NCI-H128 (cell line): ENCODE measurements around the gene AUTS2.

Experiments
- DNase-seq: peaks from one replicate; lab custom pipeline; 2025; ENCODE audit not compliant: unreplicated experiment; lab: John Stamatoyannopoulos, UW

The AUTS2 gene

DNA sequence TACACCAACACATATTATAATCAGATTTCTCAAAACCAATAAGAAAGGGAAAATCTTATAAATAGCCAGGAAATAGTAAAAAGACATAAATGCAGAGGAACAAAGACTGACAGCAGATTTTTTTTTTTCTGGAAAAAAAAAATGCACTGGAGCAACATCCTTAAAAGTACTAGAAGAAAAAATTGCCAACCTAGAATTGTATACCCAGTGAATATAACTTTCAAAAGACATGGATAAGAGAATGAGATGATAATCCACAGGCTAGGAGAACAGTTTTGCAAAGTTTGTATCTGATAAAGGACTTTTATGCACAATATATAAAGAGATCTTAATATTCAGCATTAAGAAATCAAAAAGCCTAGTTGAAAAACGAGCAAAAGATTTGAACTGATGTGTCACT is 554.0 kb downstream of the AUTS2 start:
- DNase-seq = no peak

DNA sequence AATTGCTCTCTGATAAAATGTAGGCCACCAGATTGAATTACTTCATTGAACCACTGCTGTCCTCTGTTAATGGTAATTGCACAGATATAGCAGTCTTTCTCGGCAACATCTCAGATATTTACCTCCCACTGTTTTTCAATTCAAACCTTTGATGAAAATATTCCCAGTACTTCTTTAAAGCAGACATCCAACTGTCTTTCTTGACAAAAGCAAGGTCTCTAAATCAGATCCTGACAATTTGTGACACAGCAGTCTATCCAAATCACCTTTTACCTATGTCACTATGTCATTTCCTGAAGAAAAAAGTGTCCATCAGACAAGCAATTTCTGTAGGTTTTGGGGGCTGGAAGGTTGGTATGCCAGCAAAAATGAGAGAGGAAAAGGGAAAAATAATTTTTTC is 555.7 kb downstream of the AUTS2 start:
- no peak for DNase-seq

DNA sequence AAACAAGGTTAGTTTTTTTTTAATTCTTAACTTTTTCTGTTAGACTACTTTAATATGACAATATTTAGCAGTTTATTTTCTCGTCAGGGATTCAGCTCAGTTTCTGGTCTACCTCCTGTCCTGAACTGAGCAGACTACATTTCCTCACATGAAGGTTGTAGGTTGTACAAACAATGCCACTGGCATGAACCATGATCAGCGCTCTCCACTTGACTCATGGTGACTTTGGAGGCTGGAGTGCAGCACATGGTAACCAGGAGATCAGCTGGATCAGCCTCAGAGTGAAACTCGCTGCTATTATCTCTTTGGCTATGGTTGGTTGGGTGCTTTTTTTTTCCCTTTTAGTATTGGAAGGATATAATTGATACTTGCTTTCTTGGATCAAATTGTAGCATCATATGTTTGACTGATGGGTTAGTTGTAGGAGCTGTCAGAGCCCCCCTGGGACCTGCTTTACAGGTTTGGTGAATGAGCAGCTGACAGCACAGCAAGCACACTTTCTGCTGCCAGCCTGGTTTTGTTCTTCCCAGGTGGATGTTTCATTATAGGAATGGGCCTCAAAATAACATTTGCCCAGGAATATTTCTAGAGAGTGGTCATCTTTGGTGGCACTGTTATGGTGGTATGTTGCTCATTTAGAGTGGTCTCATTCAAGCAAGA is 556.4 kb downstream of the AUTS2 start:
- DNase-seq = no peak

DNA sequence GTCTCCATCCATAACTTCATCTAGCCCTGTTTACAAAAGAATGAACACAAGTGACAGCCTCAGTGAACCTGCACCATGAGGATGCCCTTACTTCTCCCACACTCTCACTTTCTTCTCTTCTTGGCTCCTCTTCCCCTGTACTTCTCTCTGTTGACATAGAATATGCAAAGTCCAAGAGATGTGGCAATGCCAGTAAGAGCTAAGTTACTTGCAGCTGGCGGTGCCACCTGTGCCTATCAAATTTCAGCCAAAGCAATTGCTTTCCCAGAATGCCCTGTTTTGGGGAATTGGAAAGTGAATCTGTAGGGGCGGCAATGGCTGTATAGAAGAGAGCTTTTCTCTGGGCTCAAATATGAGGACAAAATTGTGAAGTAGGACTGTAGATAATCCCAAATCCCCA is 557.8 kb downstream of the AUTS2 start:
- DNase-seq = no peak

DNA sequence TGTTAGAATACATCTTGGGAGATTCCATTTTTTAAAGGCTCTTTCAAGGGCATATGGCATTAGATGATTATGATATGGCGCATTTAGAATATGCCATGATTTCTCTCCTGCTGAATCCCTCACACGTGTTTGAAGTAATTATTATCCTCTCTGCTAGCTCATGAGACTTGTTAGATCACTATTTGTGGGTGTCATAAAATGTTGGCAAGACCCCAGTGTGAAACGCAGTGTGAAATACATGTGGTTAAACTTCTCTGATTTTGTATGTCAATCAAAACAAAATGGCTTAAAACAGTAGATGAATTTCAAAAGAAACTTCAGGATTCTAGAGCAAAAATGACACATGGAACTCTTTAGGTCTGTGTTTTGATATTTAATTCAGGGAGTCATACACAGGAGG is 560.8 kb downstream of the AUTS2 start:
- DNase-seq = no peak

DNA sequence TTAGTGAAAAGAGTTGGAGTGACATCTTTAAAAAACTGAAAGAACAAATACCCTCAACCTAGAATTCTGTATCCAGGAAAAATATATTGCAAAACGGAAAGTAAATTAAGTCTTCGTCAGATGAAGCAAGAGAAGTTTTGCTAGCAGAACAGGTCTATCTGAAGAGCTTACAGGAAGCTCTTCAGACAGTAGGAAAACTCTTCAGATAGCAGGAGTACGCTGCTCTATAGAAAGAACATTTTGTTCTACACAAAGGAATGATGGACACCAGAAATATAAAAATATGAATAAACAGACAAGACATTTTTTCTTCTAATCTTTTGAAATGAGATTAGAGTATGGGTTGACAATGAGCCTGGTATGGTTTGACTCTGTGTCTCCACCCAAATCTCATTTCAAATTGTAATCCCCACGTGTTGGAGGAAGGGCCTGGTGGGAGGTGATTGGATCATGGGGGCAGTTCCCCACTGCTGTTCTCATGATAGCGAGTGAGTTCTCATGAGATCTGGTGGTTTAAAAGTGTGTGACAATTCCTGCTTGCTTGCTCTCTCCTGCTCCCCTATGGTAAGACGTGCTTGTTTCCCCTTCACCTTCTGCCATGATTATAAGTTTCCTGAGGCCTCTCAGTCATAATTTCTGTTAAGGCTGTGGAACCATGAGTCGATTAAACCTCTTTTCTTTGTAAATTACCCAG is 567.3 kb downstream of the AUTS2 start:
- no peak for DNase-seq

DNA sequence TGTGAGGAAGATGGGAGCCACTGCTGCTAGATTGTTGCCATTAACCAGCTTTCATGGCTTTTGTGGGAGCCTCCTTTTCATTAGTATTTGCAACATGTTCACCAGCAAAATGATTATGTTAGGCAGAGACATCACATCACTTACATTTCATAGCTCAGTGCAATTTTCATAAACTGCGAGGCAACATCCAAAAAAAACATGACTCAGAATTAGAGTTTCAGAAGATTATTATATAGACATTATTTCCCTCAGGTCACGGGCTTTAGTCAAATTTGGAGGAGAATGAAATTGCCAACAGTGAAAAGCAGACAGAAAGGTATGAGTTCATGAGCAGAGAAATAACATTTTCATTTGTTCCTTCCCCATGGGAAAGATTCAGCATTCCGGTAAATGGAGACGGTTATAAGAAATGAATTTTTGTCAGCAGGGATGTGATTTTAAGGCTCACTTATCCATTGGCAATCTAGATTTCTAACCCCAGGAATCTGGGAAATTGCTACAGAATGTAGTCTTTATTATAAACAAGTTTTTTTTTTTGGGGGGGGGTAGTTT is 573.2 kb downstream of the AUTS2 start:
- DNase-seq = no peak

DNA sequence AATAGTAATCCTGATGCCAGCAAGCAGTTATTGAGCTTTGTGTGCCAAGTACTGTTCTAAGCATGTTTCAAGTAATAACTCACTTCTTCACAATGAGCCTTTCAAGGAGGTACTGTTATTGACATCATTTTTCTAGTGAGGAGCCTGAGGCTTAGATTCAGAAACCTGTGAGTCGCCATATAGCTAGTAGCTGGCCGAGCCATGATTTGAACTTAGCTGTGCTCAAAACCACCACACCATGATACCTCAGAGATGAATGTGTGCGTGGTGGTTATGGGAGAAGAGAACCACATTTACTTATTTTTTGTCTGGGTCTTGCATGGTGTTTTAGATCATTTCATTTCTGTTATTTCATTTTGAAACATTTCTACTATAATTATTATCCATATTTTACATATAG is 578.9 kb downstream of the AUTS2 start:
- no peak for DNase-seq

DNA sequence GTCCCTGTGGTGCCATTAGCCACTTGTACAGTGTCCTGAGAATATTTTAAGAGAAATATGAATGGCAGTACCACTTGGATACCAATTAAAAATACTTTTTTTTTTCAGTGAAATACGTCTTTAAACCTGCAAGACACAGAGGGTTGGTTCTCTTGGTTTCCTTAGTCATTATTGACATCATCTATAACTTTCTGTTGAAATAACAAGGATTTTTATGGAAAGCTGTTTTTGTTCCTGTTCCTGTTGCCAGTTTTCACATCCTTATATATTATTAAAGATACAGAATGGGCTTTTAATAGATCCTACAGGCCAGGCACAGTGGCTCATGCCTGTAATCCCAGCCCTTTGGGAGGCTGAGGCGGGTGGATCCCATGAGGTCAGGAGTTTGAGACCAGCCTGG is 579.9 kb downstream of the AUTS2 start:
- no peak for DNase-seq

DNA sequence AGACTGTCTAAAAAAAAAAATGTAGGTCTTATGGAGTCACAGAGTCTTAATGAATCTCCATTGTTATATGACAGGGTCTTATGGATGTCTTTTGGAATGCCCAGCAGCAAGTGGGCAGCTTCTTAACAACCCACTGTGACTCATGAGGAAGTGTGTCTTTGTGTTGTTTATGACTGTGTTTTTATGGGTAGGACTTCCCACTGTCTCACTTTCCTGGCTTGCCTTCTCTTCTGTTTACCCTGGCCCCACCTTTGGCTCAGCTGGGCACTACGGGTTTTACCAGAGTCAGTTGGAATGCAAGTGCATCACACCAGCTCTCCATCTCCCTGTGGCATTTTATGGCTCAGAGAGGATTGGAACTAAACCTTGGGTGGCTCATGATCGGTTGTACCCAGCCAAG is 580.5 kb downstream of the AUTS2 start:
- no peak for DNase-seq

DNA sequence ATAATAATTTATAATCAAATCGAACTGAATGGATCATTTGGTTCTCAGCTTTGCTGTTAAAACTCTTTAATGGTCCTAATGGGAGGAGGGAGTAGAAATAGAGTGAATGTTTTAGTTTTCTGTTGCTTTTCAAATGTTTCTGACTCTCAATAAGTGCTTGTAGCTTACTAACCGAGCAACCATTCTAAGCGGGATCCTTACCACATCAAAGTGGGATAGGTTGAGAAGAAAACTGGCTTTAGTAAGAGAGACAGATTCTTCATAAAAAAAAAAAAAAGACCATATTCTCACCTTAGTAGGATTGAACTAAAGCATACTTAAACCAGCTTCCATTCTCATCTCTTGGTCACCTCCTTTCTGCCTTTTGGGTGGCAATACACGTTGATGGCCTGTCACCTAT is 584.2 kb downstream of the AUTS2 start:
- no peak for DNase-seq

DNA sequence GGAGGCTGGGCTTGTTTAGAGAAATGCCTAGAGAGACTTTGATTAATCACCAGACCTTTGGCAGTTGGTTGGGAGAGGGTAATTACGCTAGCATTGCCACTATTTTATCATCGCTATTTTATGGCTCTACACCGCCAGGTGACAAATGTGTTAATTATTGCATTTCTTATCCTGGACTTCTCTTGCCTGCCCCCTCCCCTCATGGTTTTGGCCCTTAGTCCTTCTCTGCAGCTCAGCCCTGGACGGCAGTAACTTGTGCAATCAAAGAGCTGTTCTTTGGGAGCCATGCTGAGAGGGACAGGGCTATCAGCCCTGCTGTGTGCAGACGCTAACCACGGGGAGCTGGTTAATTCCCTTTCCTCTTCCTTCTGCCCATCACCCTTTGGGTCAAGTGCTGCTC is 585.0 kb downstream of the AUTS2 start:
- DNase-seq = no peak

DNA sequence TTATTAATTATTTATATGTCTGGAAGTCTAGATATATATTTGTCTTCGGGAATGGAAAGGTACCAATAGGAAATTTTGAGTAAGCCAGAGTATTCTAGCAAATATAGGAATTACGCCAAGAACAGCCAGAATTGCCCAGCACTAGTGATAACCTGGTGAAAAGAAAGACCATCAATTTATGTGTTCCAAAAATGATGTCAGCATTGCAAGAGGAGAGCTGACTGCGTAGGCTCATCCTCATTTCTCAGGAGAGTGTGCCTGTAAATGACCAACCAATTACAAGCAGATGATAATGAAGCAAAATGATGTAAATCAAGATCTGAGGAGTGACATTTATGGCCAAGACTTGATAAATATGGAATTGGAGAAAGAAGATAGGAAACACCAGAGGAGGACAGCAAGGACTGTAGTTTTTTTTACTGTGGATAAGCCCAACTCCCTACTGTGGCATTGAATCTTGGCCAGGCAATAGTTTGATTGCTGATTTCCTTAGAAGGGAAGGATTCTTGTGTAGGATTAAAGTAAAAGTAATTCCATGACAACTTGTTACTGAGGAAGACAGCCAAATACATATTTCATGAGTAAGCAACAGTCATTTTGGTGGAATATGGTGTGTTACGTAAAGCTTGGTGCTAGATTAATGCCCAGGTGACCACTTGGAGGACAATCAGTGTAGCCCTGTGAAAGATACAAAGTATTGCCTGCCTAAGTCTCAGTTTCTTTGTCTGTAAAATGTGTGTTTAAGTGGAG is 590.8 kb downstream of the AUTS2 start:
- no peak for DNase-seq

DNA sequence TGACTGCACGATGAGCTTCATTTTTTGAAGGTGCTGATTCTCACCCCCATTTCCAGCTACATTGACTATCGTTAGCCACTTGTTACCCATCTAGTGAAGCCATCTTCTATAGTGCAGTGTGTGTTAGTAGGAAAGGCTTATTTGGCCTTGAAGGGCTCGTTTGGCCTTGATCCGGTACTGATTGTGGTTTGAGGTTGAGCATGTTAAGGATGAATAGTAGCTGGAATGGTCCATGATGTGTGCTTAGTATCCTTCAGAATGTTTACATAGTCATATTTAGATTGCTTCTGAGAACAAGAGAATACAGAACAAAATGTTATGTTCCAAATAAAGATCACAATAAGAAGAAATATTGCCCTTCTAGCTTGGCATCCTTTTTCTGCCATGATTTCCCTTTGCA is 591.5 kb downstream of the AUTS2 start:
- no peak for DNase-seq

DNA sequence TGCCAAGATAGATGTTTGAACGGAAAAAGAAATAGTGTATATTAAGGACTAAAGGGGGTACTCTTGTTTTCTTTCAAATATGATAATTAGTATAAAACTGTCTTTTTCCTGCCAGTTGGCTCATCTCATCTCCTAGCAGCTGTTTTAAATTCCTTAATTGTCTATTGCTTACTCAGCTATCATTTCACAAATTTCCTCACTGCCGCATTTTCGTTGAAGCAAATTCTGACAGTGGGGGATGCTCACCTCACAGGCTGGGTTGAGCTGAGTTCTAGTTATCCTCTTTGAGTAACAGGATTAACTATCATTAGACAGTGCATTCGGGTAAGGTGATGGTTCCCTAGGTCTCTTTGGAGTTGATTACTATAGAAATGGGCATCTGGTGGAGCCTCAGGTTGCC is 592.0 kb downstream of the AUTS2 start:
- no peak for DNase-seq

DNA sequence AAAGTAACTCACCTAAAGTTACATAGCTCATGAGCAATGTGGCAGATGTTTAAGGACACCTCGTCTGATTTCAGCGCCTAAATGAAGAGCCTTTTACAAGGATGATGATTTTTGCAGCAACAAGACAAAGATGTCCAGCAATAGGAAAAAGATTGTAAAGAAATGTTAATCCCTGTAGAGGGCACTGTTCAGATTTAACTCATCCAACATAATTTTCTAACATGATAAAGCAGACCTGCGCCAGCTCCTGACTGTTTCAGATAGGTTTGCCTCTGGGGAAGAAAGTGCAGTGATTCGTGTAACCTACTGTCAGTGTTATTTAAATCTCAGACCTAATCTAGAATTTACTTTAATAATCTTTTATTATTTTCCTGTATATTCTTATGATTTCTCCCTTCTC is 595.2 kb downstream of the AUTS2 start:
- DNase-seq = no peak

DNA sequence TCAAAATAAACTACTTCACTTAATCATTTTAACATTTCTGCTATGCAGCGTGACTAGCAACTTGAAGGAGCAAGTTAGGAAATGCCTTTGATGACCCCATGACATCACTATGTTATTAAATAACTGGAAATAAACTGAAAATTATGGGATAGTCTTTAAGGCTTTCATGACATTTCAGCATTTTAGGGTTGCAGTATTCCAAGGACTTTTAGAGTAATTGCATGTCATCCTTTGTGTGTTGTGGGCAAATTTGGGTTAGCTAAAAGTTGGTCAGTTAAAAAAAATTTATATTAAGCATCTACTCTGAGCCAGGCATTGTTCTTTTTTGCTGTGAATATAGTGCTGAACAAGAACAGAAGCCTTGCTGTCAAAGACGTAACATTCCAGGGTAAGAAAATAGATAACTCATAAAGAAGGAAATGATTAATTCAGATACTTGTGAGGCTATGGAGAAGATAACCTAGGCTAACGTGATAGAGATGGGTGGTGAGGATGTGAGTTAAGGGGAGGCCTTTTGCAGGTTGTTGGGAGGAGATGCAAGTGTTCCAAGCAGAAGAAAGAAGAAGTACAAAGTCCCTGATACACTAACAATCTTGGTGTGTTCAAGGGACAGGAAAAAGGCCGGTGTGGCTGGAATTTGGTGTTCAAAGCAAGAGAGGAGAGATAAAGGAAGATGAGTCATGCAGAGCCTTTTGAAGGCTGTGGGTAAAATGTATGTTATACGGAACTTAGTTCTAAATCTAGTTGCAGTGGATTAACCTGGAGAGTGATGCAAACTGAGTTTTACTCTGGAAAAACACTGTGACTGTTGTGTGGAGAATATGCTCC is 610.2 kb downstream of the AUTS2 start:
- no peak for DNase-seq

DNA sequence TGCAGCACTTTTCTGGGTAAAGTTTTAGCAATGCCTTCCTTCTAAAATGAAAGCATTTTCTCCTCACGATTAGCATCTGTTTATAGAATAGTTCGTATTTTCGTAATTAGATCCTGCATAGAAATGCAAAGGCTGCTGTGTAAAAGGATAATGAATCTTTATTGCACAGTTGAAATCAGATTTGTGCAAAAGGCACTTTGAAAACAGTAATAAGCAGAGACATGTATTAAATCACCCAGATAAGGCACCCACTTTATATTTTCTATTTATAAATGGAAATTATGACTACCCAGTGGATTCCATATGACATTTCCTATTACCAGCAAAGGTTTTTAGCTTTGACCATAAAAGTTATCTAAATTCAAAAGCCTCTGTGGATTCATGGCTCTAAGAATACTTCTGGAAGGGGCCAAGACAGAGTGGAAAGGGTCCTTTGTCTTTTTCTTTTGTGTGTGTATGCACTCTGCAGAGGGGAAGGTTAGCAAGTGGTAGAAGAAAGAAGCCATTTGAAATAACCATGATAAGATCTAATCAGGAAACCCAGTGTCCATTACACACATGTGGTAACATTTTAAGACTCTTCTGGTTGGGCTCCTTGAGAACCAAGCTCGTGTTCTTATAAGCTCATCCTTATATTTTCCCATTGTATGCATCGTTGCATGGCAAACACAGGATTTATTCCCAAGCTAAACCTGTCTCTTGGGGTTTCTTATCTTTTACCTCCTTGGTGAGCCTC is 612.1 kb downstream of the AUTS2 start:
- no peak for DNase-seq

DNA sequence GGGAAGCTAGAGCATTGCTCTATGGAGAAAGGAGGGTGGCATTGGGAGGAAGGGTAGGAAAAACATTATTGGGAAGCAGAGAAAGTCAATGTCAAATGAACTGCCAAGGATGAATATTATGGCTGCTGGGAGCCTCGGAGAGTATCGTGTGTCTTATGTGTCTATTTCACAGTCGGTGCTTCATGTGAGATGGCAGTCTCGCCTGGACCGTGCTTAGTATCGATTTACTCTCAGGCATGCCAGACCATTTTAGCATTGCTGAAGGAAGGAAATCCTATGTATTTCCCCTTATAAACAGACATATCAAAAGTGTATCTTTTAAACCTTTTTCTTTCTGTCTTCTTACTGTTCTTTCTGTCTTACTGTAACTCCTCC is 612.6 kb downstream of the AUTS2 start:
- no peak for DNase-seq

DNA sequence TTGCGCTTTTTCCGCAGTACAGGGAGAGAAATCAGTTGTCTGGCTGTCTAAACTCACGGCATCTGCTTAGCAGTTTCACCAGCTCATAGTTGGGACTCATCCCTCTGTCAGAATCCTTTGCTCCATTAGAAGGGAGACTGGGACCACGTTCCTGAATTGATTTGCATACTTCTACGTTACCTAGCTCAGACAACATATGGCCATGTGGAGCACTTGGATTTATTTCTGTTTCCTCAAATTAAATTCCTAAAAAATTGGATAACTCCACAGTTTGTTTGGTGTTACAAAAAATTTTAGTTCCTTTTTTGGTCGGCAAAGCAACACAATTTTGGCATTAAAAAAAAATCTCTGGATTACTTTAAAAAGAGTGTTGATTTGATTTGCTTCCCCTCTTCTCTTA is 614.0 kb downstream of the AUTS2 start:
- no peak for DNase-seq

DNA sequence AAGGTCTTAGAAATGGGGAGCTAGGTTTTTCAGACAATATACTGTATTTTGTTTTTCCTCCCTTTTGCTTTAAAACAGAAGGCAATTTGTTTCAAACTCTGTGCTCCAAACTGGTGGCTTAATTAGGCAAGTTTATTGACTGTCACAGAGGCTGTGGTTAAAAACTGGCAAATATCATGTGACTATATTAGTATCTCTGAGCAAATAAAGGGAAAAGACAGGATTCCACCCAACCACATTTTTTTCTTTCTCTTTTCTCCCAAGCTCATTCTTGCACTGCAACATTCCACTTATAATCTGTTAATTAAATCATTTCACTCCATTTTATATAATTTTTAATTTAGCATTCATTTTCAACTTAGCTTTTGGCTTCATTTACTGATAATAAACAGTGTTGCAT is 615.8 kb downstream of the AUTS2 start:
- DNase-seq = no peak
